Sigmoid colon (tissue), 7 donors: ENCODE results near the gene GOLGA7B. TPM values are rescaled to one million over a fixed set of nuclear protein-coding genes. Genes with fewer than 3 reads are reported as not detected.

Experiments
- DNase-seq: peaks from one replicate; pipeline ENCODE4 v3.0.0-alpha.2; 2019
- H3K27ac ChIP-seq, 4 donors: fragments of 200-600 bp; sonication (generic); one replicate each; pipeline ENCODE4 v1.5.1; 2016 to 2019; ENCODE audit warnings: mild to moderate bottlenecking in 1 of 4
- H3K27me3 ChIP-seq, 3 donors: fragments of 200-600 bp; sonication (generic); one replicate each; pipeline ENCODE4 v1.5.1; 2019; ENCODE audit warnings: mild to moderate bottlenecking in 1 of 3
- H3K36me3 ChIP-seq, 4 donors: fragments of 200-600 bp; sonication (generic); one replicate each; pipeline ENCODE4 v1.5.1; 2016 to 2019
- H3K4me1 ChIP-seq, 4 donors: fragments of 200-600 bp; sonication (generic); one replicate each; pipeline ENCODE4 v1.5.1; 2017 to 2019
- H3K4me3 ChIP-seq, 4 donors: fragments of 200-600 bp; sonication (generic); one replicate each; pipeline ENCODE4 v1.5.1; 2017 to 2019; ENCODE audit warnings: mild to moderate bottlenecking in 2 of 4, moderate library complexity in 1 of 4
- H3K9me3 ChIP-seq, 4 donors: fragments of 200-600 bp in 3 of 4; sonication (generic) in 3 of 4; one replicate each; pipeline versions ENCODE4 v1.5.1 to v1.6.1; 2013 to 2019
- EP300 ChIP-seq, 4 donors: sonication (generic); formaldehyde crosslinking; IDR thresholded peaks; one replicate each; pipeline ENCODE4 v1.6.1; 2017; ENCODE audit warnings: antibody characterized with exemption in 4 of 4
- POLR2A ChIP-seq, 2 donors: fragments of 450-650 bp; IDR thresholded peaks; one replicate each; pipeline ENCODE4 v1.6.1; 2016; ENCODE audit warnings: antibody characterized with exemption in 2 of 2, mild to moderate bottlenecking in 2 of 2, moderate library complexity in 2 of 2
- POLR2AphosphoS5 ChIP-seq, 4 donors: sonication (generic); formaldehyde crosslinking; IDR thresholded peaks; one replicate each; pipeline ENCODE4 v1.6.1; 2017; ENCODE audit warnings: antibody characterized with exemption in 4 of 4
- WGBS, 2 donors: extraction: QIAGEN DNeasy Blood & Tissue Kit; methylation state at CpG; one replicate each; pipeline ENCODE4 v1.1.7; 2013; 5-methylcytosine and 5-hydroxymethylcytosine counted together
- intact Hi-C: fragments of 100-400 bp; cut with DNase I; formaldehyde crosslinking; loops from one replicate; pipeline ENCODE4 v1.15.1; 2023
- polyA plus RNA-seq, 3 donors: library from polyadenylated mRNA; stranded (reverse); fragments of 200-250 nt; gene quantifications; one replicate each; pipeline ENCODE4 v1.2.3, GENCODE V29; 2013
- total RNA-seq, 4 donors: library from RNA; depleted of rRNA; stranded (reverse); fragments of >200 nt; gene quantifications; one replicate each; pipeline ENCODE4 v1.1.0, GENCODE V29; 2016
- TF ChIP-seq, protein P1 (sequence below), 4 experiments: fragments of 450-650 bp in 3 of 4; fragments of 200-600 bp in 1 of 4; IDR thresholded peaks; one replicate each; pipeline ENCODE4 v1.5.1; 2016 to 2019; ENCODE audit warnings: antibody characterized with exemption in 4 of 4, mild to moderate bottlenecking in 3 of 4, moderate library complexity in 2 of 4
- donor health status: healthy with polysubstance abuse.
- donor health status: Bipolar disorder and iron deficiency.
- donor health status: healthy.

Gene GOLGA7B
- total and polyA plus RNA-seq, 7 donors = 0.16 to 1.4 (median 0.71) TPM

DNA sequence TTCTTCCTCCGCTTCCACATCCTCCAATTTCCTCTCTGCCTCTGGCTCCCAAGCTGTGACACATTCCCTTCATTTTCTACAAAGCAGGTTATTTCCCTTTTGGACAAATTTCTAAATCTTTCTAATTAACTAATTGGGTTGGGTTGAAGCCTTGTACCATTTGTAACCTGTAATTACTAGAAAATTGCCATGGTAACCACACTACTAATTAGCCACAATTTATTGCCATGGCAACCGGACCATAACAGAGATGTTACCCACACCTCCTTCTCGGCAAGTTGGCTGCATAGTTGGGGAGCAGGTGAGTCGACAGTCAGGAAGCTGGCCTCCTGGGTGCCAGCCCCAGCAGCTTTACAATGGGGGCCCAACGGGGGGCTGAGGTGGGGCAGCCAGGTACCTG lies 61.6 kb downstream of the GOLGA7B start:
- no peaks in the 10 kb centered on the region for H3K36me3 ChIP-seq
- H3K4me1 ChIP-seq = peaks cover 0 to 7% (median 6%) of the 10 kb centered on the region in 4 donors
- TF ChIP-seq EP300 (IDR thresholded peaks at IDR 0.05) (no peak), POLR2A (IDR thresholded peaks at IDR 0.05) (no peak)
- no peak overlapping the region for H3K4me3 ChIP-seq
- no peak overlapping the region for H3K27ac ChIP-seq
- no peaks in the 10 kb centered on the region for H3K9me3 ChIP-seq
- DNase-seq = no peak
- intact Hi-C loops = loop anchor here (10.0 kb wide), 1 partner anchor 404 kb away; no protein-coding TSS in a partner anchor
- WGBS, 2 donors = 46 to 63% methylated on average over 5 of the region's 5 CpGs
- peaks cover 0 to 26% (median 4%) of the 10 kb centered on the region in 3 donors for H3K27me3 ChIP-seq

DNA sequence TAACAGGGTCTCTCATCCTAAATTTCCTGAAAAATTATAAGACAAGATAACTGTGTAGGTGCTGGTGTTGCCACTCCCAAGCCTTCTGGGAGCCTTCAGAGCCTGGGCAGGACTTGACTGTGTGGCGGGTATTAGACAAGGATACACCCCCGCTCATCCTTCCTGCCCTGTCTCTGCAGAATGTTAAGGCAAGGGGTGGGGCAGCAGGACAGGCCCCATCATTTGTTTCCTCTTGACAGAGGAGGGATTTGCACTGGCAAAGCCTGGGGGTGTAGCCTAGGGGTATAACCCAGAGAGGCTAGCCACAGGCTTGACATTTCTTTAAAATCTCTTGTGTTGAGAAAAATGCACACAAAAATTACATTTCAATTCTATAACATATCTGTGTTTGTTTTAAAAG lies 63.5 kb downstream of the GOLGA7B start:
- no peaks in the 10 kb centered on the region for H3K9me3 ChIP-seq
- 87 to 89% methylated on average over 2 of the region's 2 CpGs for WGBS, 2 donors
- DNase-seq = no peak
- no peaks in the 10 kb centered on the region for H3K36me3 ChIP-seq
- intact Hi-C loops = loop anchor here (10.0 kb wide), 1 partner anchor 402 kb away; no protein-coding TSS in a partner anchor
- TF ChIP-seq POLR2AphosphoS5 (IDR thresholded peaks at IDR 0.05) (no peak), EP300 (IDR thresholded peaks at IDR 0.05) (no peak), POLR2A (IDR thresholded peaks at IDR 0.05) (no peak)
- TF ChIP-seq, protein P1, sequence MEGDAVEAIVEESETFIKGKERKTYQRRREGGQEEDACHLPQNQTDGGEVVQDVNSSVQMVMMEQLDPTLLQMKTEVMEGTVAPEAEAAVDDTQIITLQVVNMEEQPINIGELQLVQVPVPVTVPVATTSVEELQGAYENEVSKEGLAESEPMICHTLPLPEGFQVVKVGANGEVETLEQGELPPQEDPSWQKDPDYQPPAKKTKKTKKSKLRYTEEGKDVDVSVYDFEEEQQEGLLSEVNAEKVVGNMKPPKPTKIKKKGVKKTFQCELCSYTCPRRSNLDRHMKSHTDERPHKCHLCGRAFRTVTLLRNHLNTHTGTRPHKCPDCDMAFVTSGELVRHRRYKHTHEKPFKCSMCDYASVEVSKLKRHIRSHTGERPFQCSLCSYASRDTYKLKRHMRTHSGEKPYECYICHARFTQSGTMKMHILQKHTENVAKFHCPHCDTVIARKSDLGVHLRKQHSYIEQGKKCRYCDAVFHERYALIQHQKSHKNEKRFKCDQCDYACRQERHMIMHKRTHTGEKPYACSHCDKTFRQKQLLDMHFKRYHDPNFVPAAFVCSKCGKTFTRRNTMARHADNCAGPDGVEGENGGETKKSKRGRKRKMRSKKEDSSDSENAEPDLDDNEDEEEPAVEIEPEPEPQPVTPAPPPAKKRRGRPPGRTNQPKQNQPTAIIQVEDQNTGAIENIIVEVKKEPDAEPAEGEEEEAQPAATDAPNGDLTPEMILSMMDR (IDR thresholded peaks at IDR 0.05) = no peak
- no peak overlapping the region for H3K27ac ChIP-seq
- H3K27me3 ChIP-seq = peaks cover 0 to 14% (median 4%) of the 10 kb centered on the region in 3 donors
- no peak overlapping the region for H3K4me3 ChIP-seq
- peaks cover 0 to 9% (median 7%) of the 10 kb centered on the region in 4 donors for H3K4me1 ChIP-seq

DNA sequence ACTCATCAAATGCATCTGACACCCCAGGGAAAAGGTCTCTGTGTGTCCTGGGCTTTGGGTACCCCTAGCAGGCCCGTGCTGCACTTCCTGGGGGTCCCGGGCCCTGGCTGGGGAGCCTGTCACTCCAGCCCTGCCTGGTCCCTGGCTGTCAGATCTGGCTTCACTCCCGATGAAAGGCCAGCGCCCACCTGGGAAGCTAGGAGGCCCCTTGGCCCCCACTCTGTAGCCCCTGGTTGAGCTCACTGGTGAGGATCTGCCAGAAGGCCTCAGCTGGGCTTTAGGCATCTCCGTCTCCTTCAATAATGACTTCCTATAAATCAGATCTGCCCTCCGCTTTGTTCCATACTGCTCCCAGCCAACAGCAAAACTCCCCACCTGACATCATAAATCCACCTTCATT lies 64.0 kb downstream of the GOLGA7B start:
- H3K4me1 ChIP-seq = peaks cover 0 to 9% (median 7%) of the 10 kb centered on the region in 4 donors
- no peaks in the 10 kb centered on the region for H3K9me3 ChIP-seq
- no peak overlapping the region for H3K27ac ChIP-seq
- H3K4me3 ChIP-seq = no peak overlapping the region
- intact Hi-C loops = loop anchor here (2.0 to 10.0 kb wide), 2 partner anchors 127 to 401 kb away; no protein-coding TSS in a partner anchor
- TF ChIP-seq POLR2A (IDR thresholded peaks at IDR 0.05) (no peak), EP300 (IDR thresholded peaks at IDR 0.05) (no peak), POLR2AphosphoS5 (IDR thresholded peaks at IDR 0.05) (no peak)
- TF ChIP-seq, protein P1 (IDR thresholded peaks at IDR 0.05) = no peak
- no peaks in the 10 kb centered on the region for H3K36me3 ChIP-seq
- DNase-seq = no peak
- WGBS, 2 donors = 81 to 83% methylated on average over 6 of the region's 6 CpGs
- peaks cover 0 to 14% (median 4%) of the 10 kb centered on the region in 3 donors for H3K27me3 ChIP-seq

DNA sequence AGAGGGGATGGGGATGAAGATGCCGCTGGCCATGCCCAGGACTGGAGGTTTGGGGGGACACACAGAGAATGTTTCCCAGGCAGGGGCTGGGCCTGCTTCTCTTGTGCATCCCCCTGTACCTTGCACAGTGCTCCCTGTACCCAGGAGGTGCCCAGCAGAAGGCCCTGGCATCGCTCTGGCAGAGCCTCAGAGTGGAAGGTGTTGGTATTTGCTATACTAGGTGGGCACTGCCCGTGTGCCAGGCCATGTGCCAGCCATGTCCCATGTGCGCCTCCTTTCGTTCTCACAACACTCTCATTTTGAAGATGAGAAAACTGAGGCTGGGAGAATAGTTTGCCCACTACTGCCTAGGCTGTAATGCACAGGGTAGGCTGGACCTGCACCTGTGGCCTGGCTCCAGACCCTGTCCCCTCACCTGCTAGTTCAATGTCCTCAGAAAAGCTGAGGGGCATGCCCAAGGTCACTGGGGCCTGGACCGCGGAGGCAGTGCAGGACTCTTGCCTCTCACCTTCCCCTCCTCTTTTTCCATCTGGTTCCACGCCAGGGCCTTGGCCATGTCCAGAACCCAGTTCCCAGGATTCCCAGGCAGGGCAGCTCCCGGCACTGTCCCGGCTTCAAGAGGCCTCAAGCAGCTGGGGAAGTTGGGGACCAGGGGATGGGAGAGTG lies 64.7 kb downstream of the GOLGA7B start:
- Histone ChIP-seq H3K9me3 (no peaks in the 10 kb centered on the region), H3K27me3 (peaks cover 0 to 14% (median 4%) of the 10 kb centered on the region in 3 donors), H3K4me3 (no peak overlapping the region), H3K27ac (no peak overlapping the region), H3K4me1 (peaks cover 0 to 9% (median 7%) of the 10 kb centered on the region in 4 donors), H3K36me3 (no peaks in the 10 kb centered on the region)
- no peak for TF ChIP-seq POLR2A (IDR thresholded peaks at IDR 0.05)
- TF ChIP-seq EP300 (IDR thresholded peaks at IDR 0.05) = no peak
- TF ChIP-seq, protein P1 (IDR thresholded peaks at IDR 0.05) = no peak
- no peak for TF ChIP-seq POLR2AphosphoS5 (IDR thresholded peaks at IDR 0.05)
- DNase-seq = no peak
- intact Hi-C loops = loop anchor here (2.0 to 10.0 kb wide), 2 partner anchors 126 to 400 kb away; no protein-coding TSS in a partner anchor
- 43 to 53% methylated on average over 10 of the region's 10 CpGs for WGBS, 2 donors

DNA sequence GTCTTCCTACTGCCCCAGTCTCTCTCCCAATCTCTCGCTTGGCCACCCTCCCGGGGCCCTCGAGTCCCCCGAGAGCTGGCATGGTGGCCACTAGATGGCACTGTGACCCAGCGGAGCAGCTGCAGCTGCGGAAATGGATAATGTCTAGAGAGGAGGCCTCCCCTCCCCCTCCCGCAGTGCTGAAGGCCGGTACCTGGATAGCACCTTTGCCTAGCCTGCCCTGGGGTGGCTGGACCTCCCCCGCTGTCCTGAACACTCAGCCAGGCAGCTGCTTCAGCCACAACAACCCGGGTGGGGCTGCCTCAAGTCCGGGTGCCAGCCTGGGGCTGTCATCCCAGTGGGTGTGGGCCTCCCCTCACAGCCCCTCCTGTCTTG lies 65.2 kb downstream of the GOLGA7B start:
- Histone ChIP-seq H3K4me1 (peaks cover 0 to 9% (median 7%) of the 10 kb centered on the region in 4 donors), H3K4me3 (no peak overlapping the region), H3K27me3 (peaks cover 0 to 14% (median 4%) of the 10 kb centered on the region in 3 donors), H3K27ac (no peak overlapping the region), H3K9me3 (no peaks in the 10 kb centered on the region), H3K36me3 (no peaks in the 10 kb centered on the region)
- DNase-seq = peak; percentile 79
- 4 to 7% methylated on average over 11 of the region's 11 CpGs for WGBS, 2 donors
- TF ChIP-seq, protein P1 (IDR thresholded peaks at IDR 0.05) = peak; percentile 54 to 90 (median 74)
- no peak for TF ChIP-seq EP300 (IDR thresholded peaks at IDR 0.05)
- intact Hi-C loops = loop anchor here (2.0 to 10.0 kb wide), 2 partner anchors 126 to 400 kb away; no protein-coding TSS in a partner anchor
